Measurements from ENCODE around the gene PCDH15.

Gene PCDH15

DNA sequence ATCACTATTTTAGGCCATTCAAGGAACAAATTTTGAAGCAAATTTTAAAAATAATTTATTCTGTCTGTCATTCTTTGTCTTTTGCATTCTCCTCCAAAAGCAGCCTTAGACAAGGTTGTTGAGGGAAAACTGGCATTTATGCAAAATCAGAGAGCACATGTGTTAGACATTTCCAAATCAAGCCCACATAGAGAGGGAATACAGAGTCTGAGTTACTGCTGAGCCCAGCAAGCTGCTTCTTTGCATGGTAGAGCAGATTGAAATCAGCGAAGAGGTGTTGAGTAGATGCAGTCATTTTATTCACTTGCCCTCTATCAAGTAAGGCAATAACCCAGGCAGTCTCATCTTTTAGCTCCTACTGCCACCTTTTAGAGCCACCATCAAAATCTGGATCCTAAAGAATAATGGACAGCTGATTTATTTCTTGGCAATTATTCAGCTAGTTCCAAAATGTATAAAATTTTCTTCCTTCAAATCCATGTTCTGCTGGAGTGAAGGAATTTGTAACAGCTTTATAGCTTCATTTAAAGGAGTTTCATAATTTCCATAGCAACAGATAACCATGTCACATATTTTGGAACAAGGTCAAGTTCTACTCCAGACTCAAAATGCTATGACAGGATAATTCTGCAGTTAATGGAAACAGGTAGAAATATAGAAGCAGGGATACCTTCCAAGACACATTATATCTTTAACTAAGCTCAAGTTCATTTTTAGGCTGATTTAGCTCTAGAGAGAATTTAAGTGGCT, 7.3 kb upstream of the PCDH15 start:
- no peak for DNase-seq (ENCODE audit: low read depth)
- TF ChIP-seq, protein P1, sequence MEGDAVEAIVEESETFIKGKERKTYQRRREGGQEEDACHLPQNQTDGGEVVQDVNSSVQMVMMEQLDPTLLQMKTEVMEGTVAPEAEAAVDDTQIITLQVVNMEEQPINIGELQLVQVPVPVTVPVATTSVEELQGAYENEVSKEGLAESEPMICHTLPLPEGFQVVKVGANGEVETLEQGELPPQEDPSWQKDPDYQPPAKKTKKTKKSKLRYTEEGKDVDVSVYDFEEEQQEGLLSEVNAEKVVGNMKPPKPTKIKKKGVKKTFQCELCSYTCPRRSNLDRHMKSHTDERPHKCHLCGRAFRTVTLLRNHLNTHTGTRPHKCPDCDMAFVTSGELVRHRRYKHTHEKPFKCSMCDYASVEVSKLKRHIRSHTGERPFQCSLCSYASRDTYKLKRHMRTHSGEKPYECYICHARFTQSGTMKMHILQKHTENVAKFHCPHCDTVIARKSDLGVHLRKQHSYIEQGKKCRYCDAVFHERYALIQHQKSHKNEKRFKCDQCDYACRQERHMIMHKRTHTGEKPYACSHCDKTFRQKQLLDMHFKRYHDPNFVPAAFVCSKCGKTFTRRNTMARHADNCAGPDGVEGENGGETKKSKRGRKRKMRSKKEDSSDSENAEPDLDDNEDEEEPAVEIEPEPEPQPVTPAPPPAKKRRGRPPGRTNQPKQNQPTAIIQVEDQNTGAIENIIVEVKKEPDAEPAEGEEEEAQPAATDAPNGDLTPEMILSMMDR (conservative IDR thresholded peaks at IDR 0.05; ENCODE audit: low read length), result no peak

DNA sequence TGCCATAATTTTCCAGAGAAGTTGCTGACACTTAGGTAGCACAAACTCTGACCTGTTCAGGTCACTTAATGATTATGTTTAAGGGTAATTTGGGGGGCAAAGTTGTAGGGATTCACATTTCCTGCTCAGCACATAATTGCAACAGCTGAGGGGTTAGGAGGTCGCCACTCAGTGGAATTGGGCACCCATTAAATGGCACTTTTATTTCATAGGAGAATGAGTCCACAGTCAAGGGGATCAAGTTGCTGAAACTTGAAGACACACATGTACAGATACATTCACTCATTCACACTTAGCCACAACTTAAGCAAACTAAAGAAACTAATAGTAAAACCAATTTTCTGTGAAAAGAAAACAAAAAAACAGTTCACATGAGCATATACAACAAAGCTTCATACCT, 1.5 kb downstream of the PCDH15 start:
- H3K4me3 ChIP-seq (ENCODE audit: low read length), result no peak overlapping the region
- no peak for DNase-seq (ENCODE audit: low read depth)
- TF ChIP-seq, protein P1 (conservative IDR thresholded peaks at IDR 0.05; ENCODE audit: low read length), result no peak

More for the DNA sequence above, 7.3 kb upstream of the PCDH15 start:
- no peak overlapping the region for H3K4me3 ChIP-seq (ENCODE audit: low read length)

DNA sequence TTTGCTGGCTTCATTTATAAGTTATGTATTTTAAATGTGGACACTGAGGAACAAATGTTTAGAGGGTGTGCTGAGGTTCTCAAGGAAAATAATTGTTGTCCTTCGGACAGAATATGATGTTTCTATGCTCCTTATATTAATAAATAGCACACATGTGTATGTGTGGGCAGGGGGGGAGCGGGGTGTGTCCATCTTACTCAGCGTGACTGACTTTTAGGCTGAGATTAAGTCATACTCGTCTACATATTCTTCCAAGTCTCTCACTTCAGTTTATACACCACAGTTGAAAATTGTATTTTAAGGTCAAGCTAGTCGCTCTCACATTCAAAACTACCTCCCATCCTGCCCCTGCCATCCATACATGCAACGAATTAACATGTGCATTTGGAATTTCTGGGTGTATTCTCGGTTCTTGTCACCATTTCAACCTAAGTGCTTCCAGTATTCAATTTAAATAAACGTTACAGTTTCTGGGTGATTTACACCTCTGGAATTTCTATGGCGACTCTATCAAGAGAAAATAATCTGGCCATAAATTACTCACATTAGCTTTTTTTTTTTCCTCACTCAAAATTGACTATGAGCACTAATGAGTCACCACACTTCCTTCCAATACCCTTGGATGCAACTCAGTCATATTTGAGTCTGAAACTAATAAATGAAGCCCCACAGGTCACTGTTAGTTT, 3.3 kb downstream of the PCDH15 start:
- H3K4me3 ChIP-seq (ENCODE audit: low read length), result no peak overlapping the region
- DNase-seq (ENCODE audit: low read depth), result no peak
- TF ChIP-seq, protein P1 (conservative IDR thresholded peaks at IDR 0.05; ENCODE audit: low read length), result no peak

DNA sequence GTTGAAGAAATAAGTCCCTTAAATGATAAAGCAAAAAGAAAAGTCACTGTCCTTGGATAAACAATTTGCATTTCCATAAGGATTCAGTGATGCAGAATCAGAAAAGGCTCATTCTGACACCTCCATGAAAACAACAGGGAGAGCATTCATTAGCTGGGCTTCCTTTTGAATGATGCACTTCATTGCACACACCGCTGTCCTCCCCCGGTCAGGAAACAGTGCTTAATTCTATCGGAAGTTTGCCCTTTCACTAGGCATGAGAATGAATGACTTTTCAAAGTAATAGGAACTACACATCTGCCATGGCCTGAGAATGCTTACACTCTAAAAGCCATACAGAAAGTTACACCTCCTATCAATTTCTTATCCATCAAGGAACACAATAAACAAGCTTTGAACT, 4.2 kb downstream of the PCDH15 start:
- H3K4me3 ChIP-seq (ENCODE audit: low read length), result no peak overlapping the region
- TF ChIP-seq, protein P1 (conservative IDR thresholded peaks at IDR 0.05; ENCODE audit: low read length), result no peak

DNA sequence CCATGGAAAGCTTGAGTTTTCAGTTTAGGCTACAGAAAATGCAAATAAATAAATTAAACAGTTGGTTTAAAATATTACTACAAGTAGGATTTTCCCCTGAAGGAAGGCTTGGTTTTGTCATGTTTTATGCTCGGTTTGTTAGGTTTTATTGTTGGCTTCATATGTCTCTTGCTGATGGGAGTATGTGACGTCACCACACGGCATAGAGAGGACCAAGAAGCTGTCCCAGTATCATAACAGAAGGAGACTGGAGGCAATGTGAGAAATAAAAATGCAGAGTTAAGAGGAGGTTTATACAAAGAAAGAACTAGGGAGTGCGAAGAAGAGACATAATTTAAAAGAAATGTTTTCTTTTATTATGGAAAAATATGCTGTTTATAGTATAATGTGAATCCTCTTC, 24.4 kb downstream of the PCDH15 start:
- no peak for DNase-seq (ENCODE audit: low read depth)
- no peak overlapping the region for H3K4me3 ChIP-seq (ENCODE audit: low read length)
- TF ChIP-seq, protein P1 (conservative IDR thresholded peaks at IDR 0.05; ENCODE audit: low read length), result no peak

More for the DNA sequence above, 4.2 kb downstream of the PCDH15 start:
- no peak for DNase-seq (ENCODE audit: low read depth)

DNA sequence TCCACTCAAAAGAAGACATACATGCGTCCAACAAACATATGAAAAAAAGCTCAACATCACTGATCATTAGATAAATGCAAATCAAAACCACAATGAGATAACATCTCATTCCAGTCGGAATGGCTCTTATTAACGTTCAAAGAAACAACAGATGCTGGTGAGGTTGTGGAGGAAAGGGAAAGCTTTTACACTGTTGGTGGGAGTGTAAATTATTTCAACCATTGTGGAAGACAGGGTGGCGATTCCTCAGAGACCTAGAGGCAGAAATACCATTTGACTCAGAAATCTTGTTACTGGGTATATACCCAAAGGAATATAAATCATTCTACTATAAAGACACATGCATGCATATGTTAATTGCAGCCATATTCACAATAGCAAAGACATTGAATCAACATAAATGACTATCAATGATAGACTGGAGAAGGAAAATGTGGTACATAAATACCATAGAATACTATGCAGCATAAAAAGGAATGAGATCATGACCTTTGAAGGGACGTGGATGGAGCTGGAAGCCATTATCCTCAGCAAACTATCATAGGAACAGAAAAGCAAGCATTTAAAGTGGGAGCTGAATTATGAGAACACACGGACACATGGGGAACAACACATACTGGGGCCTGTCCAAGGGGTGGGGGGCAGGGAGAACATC, 28.4 kb downstream of the PCDH15 start:
- no peak overlapping the region for H3K4me3 ChIP-seq (ENCODE audit: low read length)
- DNase-seq (ENCODE audit: low read depth), result no peak
- TF ChIP-seq, protein P1 (conservative IDR thresholded peaks at IDR 0.05; ENCODE audit: low read length), result no peak

Data from AG10803 (cell line).